Activated CD4-positive, alpha-beta T cell treated with anti-CD3 and anti-CD28 coated beads, Interleukin-2, amount 50 U/mL, for 48 hours (primary cell): Measurements from ENCODE around the gene DBX1.
"Not testable (repeated sequence)": the region's sequence is repeated elsewhere in the genome, so short reads cannot be mapped to it uniquely, and the experiment has no call there.

Experiments used
- DNase-seq, 2 experiments: peaks; one replicate each; pipeline ENCODE4 v3.0.0-alpha.2; 2020

DBX1 gene

DNA sequence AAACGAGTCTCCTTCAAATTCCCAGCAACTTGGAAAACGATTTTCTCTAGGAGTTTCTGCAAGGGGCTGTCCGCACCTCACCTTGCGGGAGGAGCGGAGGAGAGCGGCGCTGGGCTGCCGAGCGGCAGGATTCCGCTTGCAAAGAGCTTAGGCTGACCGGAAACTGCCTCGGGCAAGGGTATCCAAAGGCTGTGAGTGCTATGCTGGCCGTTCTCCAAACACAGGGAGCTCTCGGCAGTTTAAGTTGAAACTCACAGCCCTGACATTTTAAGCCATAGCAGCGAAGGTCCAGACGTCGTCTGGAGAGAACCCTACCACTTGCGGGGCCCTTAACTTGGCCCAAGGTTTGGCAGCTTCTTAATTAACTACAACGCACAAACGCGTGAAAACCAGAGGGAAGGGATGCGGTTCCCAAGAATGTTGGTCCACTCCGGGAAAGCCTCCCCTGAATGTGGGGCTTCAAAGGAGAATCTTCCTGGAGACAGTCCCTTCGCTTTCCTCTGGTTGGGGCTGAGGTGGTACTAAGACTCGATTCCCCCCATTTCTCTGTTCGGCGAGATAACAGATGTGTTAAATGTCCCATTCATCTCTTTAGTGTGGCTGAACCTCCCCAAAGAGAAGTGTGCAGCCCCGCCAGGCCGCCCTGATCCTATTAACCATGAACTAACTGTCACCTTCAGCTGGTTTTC, 1.1 kb upstream of the DBX1 start:
- no peak for DNase-seq

DNA sequence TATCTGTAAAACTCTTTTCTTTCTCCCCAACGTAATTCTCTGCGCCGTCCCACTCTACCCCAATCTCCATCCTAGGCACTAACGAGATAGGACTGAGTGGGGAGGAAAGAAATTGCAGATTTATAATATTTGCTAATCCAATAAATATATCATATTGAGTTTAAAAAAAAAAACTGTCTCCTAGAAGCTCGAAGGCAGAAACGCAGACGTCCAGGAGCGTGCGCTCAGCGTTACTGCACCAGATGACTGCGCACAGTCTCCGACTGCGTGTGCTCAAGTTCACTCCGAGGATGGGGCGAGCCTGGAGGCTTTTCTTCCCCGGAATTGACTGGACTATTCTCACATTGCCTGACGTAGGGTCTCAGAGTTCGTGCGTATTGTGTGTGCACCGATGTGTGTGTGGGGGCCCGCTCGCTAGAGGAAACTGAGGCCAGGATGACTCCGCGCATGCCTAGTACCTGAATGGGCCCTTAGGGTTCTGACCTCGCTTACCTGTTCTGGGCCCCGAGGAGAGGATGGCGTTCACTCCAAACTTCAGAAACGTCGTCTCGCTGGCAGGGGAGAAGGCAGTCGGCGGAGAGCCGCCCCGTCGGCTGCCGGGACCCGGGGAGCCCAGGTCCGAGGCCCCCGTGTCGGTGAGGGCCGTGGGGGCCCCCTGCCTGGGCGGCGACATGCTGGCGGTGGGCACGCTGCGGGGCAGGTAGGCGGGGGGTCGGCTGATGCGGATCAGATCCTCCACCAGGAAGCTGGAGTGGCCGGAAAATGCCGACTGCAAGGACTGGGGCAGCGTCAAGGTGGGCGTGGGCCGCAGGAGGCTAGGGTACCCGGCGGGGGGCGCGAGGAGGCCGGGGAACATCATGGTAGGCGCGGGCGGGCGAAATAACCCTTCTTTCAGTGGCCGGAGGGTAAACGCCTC, 551 bp downstream of the DBX1 start:
- no peak for DNase-seq

DNA sequence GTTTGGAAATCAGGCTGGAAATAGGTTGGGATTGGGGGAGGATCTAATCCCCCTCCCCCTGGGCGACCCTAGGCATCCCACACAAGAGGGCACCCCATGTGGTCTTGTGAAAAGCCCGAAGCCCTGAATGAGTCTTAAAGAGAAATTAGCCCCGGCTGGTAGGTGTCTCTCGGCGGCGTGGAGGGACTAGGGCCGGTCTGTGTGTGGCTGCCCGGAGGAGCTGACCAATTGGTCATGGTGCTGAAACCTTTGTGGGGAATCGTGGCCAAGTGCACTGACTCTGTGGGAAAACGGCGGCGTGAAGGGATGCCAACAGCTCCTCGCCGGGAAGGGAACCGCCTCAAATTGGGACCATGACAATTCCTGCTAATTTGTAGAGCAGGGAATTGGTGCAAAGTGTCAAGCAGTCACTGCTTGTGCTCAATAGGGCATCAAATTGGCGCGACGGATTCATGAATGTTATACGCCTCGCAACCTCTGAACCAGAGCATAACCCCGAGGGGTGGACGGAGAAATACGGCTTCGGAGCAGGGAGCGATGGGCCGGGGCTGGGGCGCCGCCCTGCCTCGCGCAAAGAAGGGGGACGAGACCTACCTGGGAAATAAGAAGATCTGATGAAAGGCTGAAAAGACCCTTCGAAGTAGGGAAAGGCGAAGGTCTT, 1.5 kb downstream of the DBX1 start:
- peak in 1 of 2 experiments; percentile 29 for DNase-seq

DNA sequence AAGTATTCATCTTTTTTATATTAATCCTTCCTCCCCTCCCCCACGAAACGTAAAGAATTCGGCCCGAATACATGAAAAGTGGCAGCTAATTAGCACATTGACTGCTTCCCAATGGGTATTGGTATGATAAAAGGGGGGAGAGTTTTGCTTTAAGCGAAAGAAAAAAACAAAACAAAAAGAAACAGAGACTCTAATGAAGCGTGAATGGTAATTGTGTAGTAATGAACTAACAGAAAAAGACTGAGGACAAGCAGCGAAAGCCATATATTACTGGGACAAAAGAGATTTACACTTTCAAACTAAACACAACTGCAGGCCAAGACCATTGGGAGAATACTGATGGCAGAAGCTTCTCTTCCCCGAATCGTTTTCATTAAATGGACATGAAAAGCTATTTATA, 2.5 kb downstream of the DBX1 start:
- no peak for DNase-seq

DNA sequence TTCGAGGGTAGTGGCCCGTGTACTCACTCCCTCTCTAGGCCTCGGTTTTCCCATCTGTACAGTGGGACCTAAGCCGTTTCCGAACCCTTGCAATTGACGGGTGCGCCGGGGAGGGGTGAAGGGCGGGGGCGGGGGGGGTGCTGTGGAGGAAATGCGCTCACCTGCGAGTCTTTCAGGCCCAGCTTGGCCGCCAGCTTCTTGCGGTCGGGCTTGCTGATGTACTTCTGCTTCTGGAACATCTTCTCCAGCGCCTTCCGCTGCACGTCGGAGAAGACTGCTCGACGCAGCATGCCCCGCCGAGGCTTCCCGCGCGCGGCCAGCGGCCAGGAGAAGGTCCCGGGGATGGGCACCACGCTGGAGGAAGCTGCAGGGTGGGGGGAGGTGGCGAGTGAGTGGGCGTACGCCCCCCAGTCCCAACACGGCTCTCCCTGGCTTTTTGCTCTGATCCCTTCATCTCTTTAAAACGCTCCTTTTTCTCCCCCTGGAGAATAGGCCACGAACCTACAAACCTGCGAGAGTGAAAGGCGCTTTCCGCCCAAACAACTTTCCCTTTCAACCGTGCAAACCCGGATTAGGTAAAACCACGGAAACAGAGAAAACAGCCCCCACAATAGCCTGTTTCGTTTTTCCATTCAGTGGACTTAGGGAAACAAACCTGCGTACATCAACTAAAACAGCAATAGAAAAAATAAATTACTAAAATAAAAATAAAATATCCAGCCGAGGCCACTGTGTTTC, 3.2 kb downstream of the DBX1 start:
- DNase-seq = peak in 1 of 2 experiments; percentile 32

DNA sequence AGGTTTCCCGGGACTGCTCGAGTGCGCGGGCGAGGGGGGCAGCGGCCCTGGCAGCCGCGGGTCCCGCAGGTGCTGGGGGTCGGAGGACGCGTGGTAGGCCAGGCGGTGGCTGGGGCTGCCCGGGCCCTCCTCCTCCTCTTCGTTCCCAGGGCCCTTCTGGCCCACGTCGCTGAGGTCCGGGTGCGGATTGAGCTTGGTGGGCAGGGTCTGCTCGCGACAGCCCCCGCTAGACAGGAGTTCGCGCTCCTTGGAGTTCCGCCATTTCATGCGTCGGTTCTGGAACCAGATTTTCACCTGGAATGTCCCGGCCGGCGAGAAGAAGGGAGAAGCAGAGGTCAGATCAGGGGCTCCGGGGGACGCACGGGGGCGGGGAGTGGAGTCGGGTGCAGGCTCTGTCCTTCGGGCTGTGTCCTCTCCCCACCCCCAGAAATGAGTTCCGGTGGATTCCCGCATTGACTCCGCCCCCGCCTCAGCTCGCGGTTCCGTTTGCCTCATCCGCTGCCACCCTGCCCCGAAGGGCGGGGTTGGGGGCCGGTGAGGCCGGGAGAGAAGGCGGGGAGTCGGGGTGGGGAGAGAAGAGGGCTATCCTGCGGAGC, 3.9 kb downstream of the DBX1 start:
- DNase-seq = peak; percentile 46 to 57

DNA sequence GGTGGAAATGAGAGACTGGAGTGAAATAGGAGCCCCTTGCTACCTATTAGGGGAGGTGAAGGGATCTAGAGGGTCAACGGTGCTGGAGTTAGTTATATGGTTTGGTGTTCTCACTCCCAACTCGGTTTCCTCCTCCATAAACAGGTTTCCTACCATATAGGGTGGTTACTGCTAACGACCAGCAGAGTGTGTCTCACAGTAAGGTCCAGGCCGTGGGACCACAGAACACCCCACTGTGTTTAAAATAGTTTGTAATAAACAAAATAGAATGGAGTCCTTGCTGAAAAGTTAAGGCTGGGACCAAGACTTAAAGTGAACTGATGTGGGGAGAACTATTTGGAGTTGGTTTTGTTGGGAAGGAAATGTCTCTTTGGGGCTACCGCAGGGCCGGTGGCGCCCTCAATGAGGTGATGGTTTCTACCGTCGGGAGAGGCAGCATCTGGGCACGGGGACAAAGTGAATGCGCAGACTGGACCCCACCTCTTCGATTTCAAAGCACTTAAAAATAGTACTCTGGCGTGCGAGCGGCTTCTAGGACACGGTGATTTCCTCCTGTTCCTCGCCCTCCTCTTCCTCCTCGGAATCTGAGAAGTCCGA, 4.5 kb downstream of the DBX1 start:
- no peak for DNase-seq

DNA sequence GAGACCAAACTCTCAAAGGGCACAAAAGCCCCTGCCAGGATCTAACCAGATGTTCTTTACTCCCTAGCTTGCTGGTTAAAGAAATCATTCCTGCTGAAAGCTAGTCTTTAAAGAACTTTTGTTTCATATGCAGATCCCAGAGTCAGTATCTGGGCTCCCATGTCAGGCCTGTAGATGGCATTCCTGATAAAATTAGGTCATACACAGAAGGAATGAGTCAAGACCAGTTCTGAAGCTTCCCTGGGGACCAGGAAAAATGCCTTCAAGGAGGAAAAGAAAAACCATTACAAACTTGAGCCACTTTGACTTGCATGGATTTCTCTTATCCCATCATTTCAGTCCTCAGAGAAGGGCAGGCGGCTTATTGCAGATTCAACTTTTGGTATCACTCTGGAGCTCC, 5.9 kb downstream of the DBX1 start:
- no peak for DNase-seq

DNA sequence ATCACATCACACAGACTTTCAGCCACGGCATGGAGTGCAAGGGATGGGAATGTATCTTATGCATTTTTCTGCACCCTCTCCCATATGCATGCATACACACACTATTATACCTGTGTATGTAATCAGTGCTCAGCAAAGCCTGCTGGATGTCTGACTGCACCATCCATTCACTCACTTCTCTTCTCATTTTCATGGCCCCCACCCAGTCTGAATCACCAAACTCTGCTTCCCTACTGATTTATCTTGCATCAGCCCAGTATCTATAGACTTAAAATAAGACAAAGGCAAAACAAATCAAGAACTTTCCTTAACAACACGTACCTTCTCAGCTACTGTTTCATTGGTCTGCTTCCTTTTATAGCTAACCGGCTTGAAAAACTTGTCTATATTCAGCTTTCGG, 21.6 kb downstream of the DBX1 start:
- DNase-seq = no peak

DNA sequence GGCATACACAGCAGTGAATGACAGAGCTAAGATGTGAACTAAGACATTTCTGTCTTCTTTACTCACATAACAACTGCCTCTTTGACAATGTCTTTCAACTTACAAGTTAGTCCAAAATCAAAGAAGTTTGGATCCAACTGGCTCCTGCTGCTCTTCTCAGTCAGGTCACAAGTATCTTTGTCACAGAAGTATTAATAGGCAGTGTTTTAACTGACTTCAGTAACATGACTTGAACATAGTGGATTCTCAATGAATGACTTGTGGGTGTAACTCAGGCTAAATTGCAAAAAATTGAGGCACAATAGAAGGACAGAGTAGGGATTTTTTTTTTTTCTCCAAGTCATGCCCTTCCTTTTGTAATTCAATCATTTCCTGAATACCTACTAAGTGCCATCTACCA, 22.6 kb downstream of the DBX1 start:
- no peak for DNase-seq

DNA sequence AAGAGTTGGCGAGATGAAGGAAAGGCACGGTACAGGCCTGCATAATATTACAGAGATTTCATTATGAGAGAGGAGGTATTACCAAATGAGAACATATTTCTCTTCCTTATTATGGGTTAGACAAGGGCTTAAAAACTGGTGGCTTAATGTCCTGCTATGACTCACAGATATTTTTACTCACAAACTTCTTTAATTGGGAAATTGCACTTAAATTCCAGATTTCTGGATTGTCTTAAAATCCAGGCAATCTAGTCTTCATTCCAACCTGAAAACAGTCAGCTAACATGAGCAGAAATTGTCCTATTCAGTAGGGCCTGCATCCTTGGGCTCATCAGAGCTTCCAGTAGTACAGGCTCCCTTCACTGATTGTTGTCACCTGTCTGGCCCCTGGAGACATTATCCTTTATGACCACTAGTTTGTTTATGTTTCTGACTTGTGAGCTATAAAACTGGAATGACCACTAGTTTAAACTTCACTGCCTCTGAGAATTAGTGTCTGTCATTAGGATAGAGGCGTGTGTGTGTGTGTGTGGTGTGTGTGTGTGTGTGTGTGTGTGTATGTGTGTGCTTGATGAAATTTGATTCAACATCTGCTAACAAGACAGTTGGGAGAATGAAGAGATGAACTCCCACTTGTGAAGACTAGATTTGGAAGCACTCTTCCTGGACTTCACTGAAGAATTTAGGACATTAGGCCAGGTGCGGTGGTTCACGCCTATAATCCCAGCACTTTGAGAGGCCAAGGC, 25.1 kb downstream of the DBX1 start:
- DNase-seq = no peak

DNA sequence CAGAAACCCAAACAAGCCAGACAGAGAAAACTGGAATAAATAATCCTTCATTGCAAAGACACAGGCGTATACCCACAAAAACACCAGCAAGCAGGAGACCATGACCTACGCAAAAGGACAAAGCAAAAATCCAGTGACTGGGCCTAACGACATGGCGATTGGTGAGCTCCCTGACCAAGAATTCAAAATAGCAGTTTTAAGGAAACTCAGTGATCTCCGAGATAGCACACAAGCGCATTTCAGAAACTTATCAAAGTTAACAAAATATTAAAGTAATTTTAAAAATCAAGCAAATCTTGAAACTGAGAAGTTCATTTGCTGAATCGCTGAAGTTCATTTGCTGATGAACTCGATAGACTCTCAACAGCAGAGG, 27.6 kb downstream of the DBX1 start:
- DNase-seq = no peak

DNA sequence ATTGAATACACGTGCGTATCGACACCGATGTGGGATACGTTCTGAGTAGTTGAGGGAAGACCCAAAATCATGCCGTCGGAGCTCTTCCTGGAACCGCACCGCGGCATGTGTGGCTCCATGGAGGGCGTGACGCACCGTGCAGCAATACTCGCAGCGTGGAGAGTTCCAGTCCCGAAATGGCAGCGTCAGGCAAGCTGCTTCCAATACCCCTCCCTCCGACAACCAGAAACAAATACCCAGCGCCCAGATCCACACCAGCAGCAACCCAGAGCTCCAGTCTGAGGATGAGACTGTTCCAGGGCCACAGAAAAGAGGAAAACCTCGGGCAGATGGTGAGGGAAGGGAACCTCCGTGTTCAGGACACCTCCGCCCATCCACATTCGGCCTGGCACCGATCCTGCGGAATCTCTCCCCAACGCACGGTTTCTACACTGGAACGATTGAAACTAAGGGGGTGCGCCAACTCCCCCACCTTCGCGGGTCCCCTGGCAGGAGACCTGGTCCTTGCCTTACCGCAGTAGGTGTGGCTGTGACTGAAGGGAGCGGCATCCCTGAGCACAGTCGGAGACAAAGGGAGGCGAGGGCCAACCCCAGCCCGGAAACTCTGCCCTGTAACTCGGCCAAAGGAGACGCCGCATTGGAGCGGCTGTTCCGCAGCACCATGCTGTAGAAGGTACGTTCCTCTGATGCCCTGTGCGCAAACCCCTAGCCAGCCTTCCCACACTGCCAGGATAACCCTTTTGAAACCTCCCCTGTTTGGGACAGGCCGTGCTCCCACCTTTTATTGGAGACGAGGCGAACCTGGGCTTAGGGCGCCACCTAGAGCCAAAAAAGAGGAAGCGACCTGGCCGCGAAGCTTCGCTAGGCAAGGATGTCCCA, 28.2 kb downstream of the DBX1 start:
- DNase-seq = peak; percentile 58 to 69

DNA sequence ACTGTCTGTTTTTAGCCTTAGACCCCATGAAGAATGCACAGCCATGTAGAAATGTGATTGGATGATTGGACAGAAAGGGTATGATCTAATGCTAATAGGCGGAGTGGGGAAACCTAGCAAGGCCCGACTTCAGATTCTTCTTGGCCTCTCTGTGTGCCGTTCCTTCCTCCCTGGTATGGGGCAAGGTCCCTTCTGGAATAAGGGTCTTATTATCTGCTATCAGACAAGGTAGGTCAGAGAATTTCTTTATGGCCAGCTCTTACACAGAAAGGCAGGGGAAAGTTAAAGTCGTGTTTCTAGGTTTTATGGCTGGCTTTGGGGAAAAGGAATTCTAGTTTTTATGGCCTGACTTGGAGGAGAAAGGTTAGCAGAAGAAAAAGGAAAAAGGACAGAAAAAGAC, 30.6 kb downstream of the DBX1 start:
- no peak for DNase-seq

DNA sequence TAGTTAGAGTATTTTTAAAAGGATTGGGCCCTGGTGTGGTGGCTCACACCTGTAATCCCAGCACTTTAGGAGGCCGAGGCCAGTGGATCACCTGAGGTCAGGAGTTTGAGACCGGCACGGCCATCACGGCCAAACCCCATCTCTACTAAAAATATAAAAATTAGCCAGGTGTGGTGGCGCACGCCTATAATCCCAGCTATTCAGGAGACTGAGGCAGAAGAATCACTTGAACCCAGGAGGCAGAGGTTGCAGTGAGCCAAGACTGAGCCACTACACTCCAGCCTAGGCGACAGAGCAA, 31.8 kb downstream of the DBX1 start:
- not testable (repeated sequence) for DNase-seq

DNA sequence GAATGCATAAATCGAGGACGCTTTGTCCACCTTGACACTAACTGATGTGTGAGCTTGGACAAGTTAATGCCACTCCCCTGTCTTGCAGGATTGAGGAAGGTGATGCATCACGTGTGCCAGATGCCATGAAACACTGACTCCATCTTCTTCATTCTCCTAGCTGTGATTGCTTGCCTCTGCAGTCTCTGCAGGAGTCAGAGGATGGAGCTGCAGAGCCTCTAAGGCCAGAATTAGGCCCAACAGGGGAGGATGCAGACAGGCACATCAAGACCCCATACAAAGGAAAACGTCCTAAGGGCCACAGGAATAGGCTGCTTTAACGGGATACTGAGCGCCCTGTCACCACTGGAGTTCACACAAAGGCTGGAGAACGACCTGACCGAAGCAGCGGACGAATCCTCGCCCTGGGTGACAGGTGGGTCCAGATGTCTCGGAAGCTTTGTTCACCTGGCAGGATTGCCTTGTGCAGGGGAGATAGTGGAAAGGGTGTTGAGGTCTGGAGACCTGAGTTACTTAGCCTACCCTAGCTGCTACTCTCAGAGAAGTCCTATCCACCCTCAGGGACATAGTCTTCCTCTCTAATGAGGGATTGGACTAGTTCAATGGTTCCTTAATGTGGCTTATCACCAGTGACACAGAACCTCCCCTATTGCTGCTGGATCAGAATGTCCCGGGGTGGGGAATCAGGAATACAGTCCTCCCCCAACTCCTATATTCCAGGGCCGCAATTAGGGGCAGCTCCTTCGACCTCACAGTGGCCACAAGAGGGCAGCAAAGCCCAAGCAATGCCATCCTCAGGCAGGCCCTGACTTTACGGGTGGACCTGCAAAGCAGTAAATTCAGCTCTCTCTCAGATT, 32.4 kb downstream of the DBX1 start:
- peak; percentile 80 to 83 for DNase-seq

DNA sequence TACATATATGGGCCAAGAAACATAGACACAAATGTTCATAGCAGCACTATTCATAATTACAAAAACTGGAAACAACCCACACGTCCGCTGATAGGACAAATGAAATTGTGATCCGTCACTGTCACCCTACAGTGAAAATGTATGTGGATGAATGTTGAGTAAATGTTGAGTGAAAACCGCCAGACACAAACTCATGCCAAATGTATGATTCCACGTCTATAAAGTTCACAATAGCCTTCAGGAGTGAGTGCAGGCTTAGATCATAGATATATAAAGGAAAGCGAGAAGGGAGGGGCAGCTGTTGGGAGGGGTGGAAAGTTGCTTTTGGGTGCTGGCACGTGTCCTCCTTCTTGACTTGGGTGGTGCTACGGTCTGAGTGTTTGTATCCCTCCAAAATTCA, 33.6 kb downstream of the DBX1 start:
- DNase-seq = no peak

DNA sequence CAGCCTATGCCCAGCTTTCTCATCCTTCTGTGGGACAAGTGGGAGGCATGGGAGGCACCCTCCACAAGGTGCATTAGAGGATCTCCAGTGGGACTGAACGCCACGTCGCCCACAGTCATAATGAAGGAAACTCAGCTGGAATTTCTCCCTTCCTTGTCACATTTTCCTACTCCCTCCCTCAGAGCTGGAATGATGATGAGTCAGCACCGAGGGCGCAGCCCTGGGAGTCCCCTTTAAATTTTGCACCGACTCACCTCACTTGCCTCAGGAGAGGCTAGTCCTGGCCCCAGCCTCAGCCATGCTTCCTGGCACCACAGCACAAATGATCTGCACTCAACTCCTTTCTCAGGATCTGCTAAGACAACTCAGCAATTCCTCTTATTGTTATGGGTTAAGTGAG, 34.3 kb downstream of the DBX1 start:
- no peak for DNase-seq

DNA sequence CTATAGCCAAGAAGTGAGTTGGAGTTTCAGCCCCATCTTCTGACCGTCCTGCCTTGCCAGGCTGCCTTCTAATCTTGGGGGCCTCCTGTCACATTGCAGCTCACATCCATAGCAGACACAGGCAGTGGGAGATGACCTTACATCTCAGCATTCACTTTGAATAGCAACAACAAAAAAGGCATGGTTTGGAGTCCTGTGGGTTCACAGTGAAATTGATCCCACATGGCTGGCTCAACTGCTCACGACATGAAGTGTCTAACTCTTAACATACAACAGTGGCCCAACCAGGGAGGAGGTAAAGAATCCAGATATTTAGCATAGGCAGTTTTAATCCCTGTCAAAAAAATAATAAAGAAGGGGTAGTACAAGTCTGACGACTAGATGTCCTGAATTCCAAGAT, 38.1 kb downstream of the DBX1 start:
- DNase-seq = no peak
